ENCODE measurements around the gene BCL2L15. TPM values are rescaled to one million over a fixed set of nuclear protein-coding genes. Genes with fewer than 3 reads are reported as not detected.
A peak's percentile ranks its signal among the peaks of the same experiment; 100 is the strongest.

BCL2L15 gene
- total and polyA plus RNA-seq, 4 donors = 0.36 to 36.1 (median 1.3) TPM

DNA sequence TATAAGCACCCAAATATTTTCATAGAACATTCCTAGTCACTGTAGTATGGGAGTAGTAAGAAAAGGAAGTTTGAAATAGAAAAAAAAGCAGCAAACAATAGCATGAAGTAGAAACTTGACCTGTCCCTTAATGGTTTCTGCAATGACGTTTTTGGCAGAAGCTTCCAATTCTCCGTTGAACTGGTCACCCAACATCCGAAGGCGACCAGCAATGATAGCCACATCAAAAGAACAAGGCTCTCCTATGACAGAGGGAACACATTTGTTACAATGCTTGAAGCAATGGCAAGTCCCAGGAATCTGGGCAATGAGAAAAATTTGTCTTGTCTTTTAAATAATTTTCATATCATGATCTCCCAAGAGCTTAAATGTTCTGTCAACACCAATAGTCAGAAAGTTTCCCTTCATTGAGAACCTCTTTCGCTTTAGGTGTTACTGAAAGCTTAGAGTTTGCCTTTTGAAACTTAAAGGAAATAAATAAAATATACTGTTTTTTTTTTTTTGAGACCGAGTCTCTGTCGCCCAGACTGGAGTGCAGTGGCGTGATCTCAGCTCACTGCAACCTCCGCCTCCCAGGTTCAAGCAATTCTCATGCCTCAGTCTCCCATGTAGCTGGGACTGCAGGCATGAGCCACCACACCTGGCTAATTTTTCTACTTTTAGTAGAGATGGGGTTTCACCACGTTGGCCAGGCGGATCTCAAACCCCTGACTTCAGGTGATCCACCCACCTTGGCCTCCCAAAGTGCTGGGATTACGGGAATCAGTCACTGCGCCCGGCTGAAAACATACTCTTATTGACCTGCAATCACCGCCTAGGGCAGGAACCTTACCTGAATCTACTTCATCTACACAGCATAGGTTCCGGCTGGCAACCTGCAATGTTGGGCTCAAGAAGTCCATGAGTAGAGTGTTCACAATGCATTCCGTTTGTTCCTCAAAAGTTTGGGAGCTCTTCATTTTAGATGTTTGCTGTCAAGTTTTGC lies 672 bp downstream of the BCL2L15 start:
- H3K4me3 ChIP-seq (ENCODE audit: low read length in 2 of 2) = no peak overlapping the region
- intact Hi-C loops (cut with DNase I) = no loop called here
- ATAC-seq (ENCODE audit: low FRiP score) (no peak), DNase-seq (peak in 1 of 2 donors; percentile 41)
- no peaks in the 10 kb centered on the region for H3K27me3 ChIP-seq (ENCODE audit: control insufficient read depth in 1 of 2, insufficient read depth in 2 of 2, low read length in 1 of 2)
- 88 to 89% methylated on average over 17 of the region's 17 CpGs for WGBS, 2 donors
- H3K4me1 ChIP-seq (ENCODE audit: control insufficient read depth in 1 of 2, insufficient read depth in 2 of 2, low read length in 2 of 2) = no peaks in the 10 kb centered on the region
- H3K27ac ChIP-seq (ENCODE audit: low read depth in 1 of 2, low read length in 2 of 2) = no peak overlapping the region
- H3K36me3 ChIP-seq (ENCODE audit: control insufficient read depth in 1 of 2, insufficient read depth in 2 of 2, low read length in 1 of 2) = no peaks in the 10 kb centered on the region
- H3K9me3 ChIP-seq (ENCODE audit: control insufficient read depth, low read length) = no peaks in the 10 kb centered on the region

DNA sequence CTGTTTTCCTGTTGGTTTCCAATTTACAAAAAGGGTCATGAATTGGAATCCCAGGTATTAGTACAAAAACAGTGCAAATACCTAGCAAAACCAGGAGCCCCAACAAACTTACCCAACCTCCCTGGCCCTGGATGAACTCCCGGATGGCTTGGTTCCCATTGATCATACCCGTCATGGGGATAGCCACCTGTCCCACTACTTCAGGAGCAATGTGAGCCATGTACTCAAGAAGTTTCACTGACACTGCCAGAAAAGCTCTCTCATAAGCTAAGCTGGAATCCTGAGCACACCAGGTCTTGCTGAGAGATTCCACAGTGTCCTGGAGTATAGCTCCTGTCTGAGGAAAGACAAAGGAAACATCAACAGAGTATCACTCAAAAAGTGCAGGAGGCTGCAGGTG lies 5.7 kb downstream of the BCL2L15 start:
- no peaks in the 10 kb centered on the region for H3K4me1 ChIP-seq (ENCODE audit: control insufficient read depth in 1 of 2, insufficient read depth in 2 of 2, low read length in 2 of 2)
- DNase-seq (no peak), ATAC-seq (ENCODE audit: low FRiP score) (no peak)
- intact Hi-C loops (cut with DNase I) = no loop called here
- no peaks in the 10 kb centered on the region for H3K27me3 ChIP-seq (ENCODE audit: control insufficient read depth in 1 of 2, insufficient read depth in 2 of 2, low read length in 1 of 2)
- WGBS, 2 donors = 82 to 89% methylated on average over 2 of the region's 2 CpGs
- no peak overlapping the region for H3K4me3 ChIP-seq (ENCODE audit: low read length in 2 of 2)
- no peak overlapping the region for H3K27ac ChIP-seq (ENCODE audit: low read depth in 1 of 2, low read length in 2 of 2)
- no peaks in the 10 kb centered on the region for H3K9me3 ChIP-seq (ENCODE audit: control insufficient read depth, low read length)
- H3K36me3 ChIP-seq (ENCODE audit: control insufficient read depth in 1 of 2, insufficient read depth in 2 of 2, low read length in 1 of 2) = peaks cover 0 to 2% of the 10 kb centered on the region in 2 donors

DNA sequence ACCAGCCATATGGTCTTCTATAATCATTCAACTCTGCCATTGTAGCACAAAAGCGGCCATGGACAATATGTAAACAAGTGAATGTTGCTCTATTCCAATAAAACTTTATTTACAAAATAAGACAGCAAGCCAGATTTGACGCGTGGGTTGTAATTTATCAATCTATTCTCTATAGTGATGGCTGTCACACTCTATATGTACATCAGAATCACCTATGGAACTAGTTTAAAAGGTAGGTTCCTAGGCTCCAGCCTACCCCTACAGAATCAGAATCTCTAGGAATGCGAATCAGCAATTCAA lies 7.7 kb downstream of the BCL2L15 start:
- intact Hi-C loops (cut with DNase I) = no loop called here
- ATAC-seq (ENCODE audit: low FRiP score) (no peak), DNase-seq (no peak)
- no peaks in the 10 kb centered on the region for H3K27me3 ChIP-seq (ENCODE audit: control insufficient read depth in 1 of 2, insufficient read depth in 2 of 2, low read length in 1 of 2)
- H3K4me1 ChIP-seq (ENCODE audit: control insufficient read depth in 1 of 2, insufficient read depth in 2 of 2, low read length in 2 of 2) = no peaks in the 10 kb centered on the region
- H3K4me3 ChIP-seq (ENCODE audit: low read length in 2 of 2) = no peak overlapping the region
- peaks cover 0 to 2% of the 10 kb centered on the region in 2 donors for H3K36me3 ChIP-seq (ENCODE audit: control insufficient read depth in 1 of 2, insufficient read depth in 2 of 2, low read length in 1 of 2)
- 94 to 95% methylated on average over 4 of the region's 4 CpGs for WGBS, 2 donors
- no peaks in the 10 kb centered on the region for H3K9me3 ChIP-seq (ENCODE audit: control insufficient read depth, low read length)
- no peak overlapping the region for H3K27ac ChIP-seq (ENCODE audit: low read depth in 1 of 2, low read length in 2 of 2)

DNA sequence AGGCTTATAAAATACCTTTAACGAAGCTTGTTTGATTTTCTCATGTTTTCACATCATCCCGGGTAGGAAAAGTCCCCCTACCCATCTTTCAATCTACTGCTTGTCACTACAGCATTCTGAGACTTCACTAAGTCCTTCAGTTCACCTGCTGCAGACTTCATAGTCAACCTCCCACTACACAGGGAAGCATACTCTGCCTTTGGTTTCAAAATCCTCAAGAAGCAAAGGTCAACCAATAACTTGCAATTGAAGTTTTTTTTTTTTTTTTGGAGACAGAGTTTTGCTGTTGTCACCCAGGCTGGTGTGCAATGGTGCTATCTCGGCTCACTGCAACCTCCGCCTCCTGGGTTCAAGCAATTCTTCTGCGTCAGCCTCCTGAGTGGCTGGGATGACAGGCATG lies 11.2 kb downstream of the BCL2L15 start:
- intact Hi-C loops (cut with DNase I) = no loop called here
- ATAC-seq (ENCODE audit: low FRiP score) (no peak), DNase-seq (no peak)
- Histone ChIP-seq H3K36me3 (ENCODE audit: control insufficient read depth in 1 of 2, insufficient read depth in 2 of 2, low read length in 1 of 2) (peaks cover 0 to 2% of the 10 kb centered on the region in 2 donors), H3K4me3 (ENCODE audit: low read length in 2 of 2) (no peak overlapping the region), H3K27me3 (ENCODE audit: control insufficient read depth in 1 of 2, insufficient read depth in 2 of 2, low read length in 1 of 2) (no peaks in the 10 kb centered on the region), H3K4me1 (ENCODE audit: control insufficient read depth in 1 of 2, insufficient read depth in 2 of 2, low read length in 2 of 2) (no peaks in the 10 kb centered on the region), H3K9me3 (ENCODE audit: control insufficient read depth, low read length) (no peaks in the 10 kb centered on the region), H3K27ac (ENCODE audit: low read depth in 1 of 2, low read length in 2 of 2) (no peak overlapping the region)
- 90 to 92% methylated on average over 5 of the region's 5 CpGs for WGBS, 2 donors

DNA sequence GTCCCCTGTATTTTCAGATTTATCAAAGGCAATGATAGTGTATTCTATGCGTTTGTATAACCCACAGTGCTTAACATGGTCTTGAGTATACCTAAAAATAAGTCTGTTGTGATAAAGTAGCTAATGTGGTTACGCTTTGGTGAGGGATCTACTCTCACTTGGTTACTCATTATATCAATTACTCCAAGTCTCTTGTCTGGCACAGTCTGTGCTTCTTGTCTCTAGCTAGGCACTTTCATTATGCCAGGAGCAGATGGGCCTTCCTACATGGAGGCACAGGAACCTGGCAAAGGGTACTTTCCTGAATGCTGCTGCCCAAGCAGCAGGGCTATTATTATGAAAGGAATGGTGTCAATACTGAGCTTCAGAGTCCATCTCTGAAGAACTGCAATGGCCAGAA lies 11.7 kb downstream of the BCL2L15 start:
- WGBS, 2 donors = 79 to 83% methylated on average over 2 of the region's 2 CpGs
- H3K27ac ChIP-seq (ENCODE audit: low read depth in 1 of 2, low read length in 2 of 2) = no peak overlapping the region
- intact Hi-C loops (cut with DNase I) = no loop called here
- H3K9me3 ChIP-seq (ENCODE audit: control insufficient read depth, low read length) = no peaks in the 10 kb centered on the region
- DNase-seq (no peak), ATAC-seq (ENCODE audit: low FRiP score) (no peak)
- H3K4me1 ChIP-seq (ENCODE audit: control insufficient read depth in 1 of 2, insufficient read depth in 2 of 2, low read length in 2 of 2) = no peaks in the 10 kb centered on the region
- H3K36me3 ChIP-seq (ENCODE audit: control insufficient read depth in 1 of 2, insufficient read depth in 2 of 2, low read length in 1 of 2) = peaks cover 0 to 2% of the 10 kb centered on the region in 2 donors
- H3K4me3 ChIP-seq (ENCODE audit: low read length in 2 of 2) = no peak overlapping the region
- H3K27me3 ChIP-seq (ENCODE audit: control insufficient read depth in 1 of 2, insufficient read depth in 2 of 2, low read length in 1 of 2) = no peaks in the 10 kb centered on the region

DNA sequence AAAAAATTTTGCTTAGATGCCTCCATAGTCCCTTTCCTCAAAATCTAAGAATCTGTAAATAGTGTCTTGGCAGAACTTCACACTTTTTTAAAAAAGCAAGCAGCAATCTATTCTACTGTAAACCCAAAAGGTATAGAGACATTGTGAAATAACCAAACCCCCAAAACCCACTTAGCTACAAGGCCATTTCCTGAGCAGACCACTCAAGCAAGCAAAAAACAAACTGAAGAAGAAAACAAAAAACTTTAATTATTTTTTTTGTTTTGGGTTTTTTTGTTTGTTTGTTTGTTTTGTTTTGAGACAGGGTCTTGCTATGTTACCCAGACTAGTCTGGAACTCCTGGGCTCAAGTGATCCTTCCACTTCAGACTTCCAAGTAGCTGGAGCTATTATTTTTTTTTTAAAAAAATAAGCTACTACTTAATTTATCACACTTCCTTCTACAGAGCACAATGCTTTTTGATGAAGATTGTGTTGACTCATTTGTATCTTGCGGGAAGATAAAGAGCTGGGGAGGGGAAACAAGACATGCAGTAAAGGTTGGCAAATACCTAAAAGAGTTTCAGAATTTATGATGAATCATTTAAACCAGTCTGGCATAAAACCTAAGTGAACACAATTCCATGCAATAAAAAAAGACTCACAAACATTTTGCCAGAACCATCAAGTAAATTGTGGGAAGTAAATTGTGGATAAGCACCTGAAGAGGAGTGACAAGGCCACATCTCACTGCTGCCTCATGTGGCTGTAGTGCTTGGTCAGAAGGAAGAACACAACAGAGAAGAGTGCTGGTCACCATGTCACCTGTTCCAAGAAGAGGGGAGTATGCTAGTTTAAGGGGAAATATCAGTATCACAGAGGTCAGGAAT lies 13.1 kb downstream of the BCL2L15 start:
- DNase-seq = no peak
- no peak overlapping the region for H3K27ac ChIP-seq (ENCODE audit: low read depth in 1 of 2, low read length in 2 of 2)
- intact Hi-C loops (cut with DNase I) = no loop called here
- H3K36me3 ChIP-seq (ENCODE audit: control insufficient read depth in 1 of 2, insufficient read depth in 2 of 2, low read length in 1 of 2) = no peaks in the 10 kb centered on the region
- no peaks in the 10 kb centered on the region for H3K27me3 ChIP-seq (ENCODE audit: control insufficient read depth in 1 of 2, insufficient read depth in 2 of 2, low read length in 1 of 2)
- ATAC-seq (ENCODE audit: low FRiP score) = no peak
- no peaks in the 10 kb centered on the region for H3K9me3 ChIP-seq (ENCODE audit: control insufficient read depth, low read length)
- 87 to 90% methylated on average over 1 of the region's 1 CpG for WGBS, 2 donors
- H3K4me1 ChIP-seq (ENCODE audit: control insufficient read depth in 1 of 2, insufficient read depth in 2 of 2, low read length in 2 of 2) = no peaks in the 10 kb centered on the region
- no peak overlapping the region for H3K4me3 ChIP-seq (ENCODE audit: low read length in 2 of 2)

DNA sequence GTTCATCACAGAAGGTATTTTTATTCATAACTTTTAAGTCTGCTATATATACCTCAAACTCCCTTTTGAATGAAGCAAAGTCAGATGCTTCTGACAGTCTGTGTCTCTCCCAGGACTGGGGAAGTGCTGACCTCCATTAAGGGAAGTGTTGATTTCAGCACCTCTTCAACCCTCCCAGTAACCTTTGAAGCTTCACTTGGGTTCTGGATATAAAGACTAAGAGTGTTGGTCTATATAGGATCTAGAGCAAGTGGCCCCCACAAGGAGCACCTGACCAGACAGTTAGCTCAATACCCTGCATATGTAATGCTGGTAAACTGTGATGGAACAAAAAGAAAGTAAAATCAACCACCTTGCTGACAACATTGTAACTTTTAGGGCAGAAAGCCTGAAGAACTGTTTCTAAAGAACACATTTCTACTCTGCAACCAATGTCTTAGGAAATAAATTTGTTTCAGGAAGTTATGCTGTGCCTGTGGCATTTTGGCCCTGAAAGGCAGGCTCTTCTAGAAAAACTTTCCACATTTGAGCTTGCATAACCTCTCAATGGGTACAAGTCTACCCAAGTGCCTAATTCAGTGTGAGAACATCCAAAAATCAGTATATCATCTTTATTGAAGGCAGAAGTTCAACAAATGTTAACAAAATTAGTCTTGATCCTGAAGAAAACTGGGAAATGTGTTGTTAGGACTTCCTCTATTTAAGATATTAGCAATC lies 15.0 kb downstream of the BCL2L15 start:
- Histone ChIP-seq H3K27me3 (ENCODE audit: control insufficient read depth in 1 of 2, insufficient read depth in 2 of 2, low read length in 1 of 2) (no peaks in the 10 kb centered on the region), H3K4me1 (ENCODE audit: control insufficient read depth in 1 of 2, insufficient read depth in 2 of 2, low read length in 2 of 2) (no peaks in the 10 kb centered on the region), H3K9me3 (ENCODE audit: control insufficient read depth, low read length) (no peaks in the 10 kb centered on the region), H3K27ac (ENCODE audit: low read depth in 1 of 2, low read length in 2 of 2) (no peak overlapping the region), H3K4me3 (ENCODE audit: low read length in 2 of 2) (no peak overlapping the region), H3K36me3 (ENCODE audit: control insufficient read depth in 1 of 2, insufficient read depth in 2 of 2, low read length in 1 of 2) (no peaks in the 10 kb centered on the region)
- ATAC-seq (ENCODE audit: low FRiP score) (no peak), DNase-seq (no peak)
- intact Hi-C loops (cut with DNase I) = no loop called here

DNA sequence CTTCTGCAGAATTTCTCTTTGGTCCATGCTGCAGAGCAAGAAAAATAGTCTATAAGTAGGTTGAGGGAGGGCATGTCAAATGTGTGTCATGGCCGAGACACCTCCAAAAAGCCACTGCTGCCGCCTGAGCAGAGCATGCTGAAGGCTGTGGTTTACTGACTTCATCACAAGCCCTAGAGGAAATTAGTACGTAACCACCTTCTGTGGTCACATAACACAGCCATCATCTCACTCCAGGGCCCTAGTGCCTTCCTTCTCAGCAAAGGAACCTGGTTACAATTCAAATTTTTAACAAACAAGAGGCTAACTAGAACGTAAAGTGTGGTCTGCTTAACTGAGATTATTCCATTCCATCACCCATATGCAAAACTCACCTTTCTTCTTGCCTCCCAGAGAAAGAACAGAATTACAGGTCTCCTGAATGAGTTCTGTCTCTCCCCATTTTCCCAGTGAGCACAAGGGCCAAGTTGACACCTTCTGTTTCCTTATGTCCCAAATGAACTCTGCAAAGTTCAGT lies 15.7 kb downstream of the BCL2L15 start, which contains the start of gene PTPN22:
TSS of gene PTPN22 (minus strand) at position 116 of the 517 bp plus-strand sequence.
- Histone ChIP-seq H3K36me3 (ENCODE audit: control insufficient read depth in 1 of 2, insufficient read depth in 2 of 2, low read length in 1 of 2) (no peaks in the 10 kb centered on the region), H3K4me1 (ENCODE audit: control insufficient read depth in 1 of 2, insufficient read depth in 2 of 2, low read length in 2 of 2) (no peaks in the 10 kb centered on the region), H3K4me3 (ENCODE audit: low read length in 2 of 2) (no peak within 1 kb of the TSS), H3K27ac (ENCODE audit: low read depth in 1 of 2, low read length in 2 of 2) (no peak within 1 kb of the TSS), H3K27me3 (ENCODE audit: control insufficient read depth in 1 of 2, insufficient read depth in 2 of 2, low read length in 1 of 2) (no peaks in the 10 kb centered on the region), H3K9me3 (ENCODE audit: control insufficient read depth, low read length) (no peaks in the 10 kb centered on the region)
- DNase-seq = peak in 1 of 2 donors; percentile 68
- intact Hi-C loops (cut with DNase I) = no loop called here
- ATAC-seq (ENCODE audit: low FRiP score) = peak; percentile 73
- WGBS, 2 donors = 67 to 75% methylated on average over 4 of the region's 4 CpGs
